Ascending aorta (tissue), 2 donors: Measurements from ENCODE around the gene RASSF8. TPM values are rescaled to one million over a fixed set of nuclear protein-coding genes. Genes with fewer than 3 reads are reported as not detected.

ENCODE experiments used
- DNase-seq, 2 donors: peaks; one replicate each; pipeline ENCODE4 v3.0.0-alpha.2; 2019; ENCODE audit warnings: low spot score in 2 of 2
- H3K27ac ChIP-seq, 2 donors: fragments of 200-600 bp; sonication (generic); one replicate each; pipeline ENCODE4 v1.5.1; 2016 to 2017; ENCODE audit warnings: mild to moderate bottlenecking in 1 of 2
- H3K27me3 ChIP-seq: fragments of 200-600 bp; sonication (generic); one replicate; pipeline ENCODE4 v1.5.1; 2017
- H3K36me3 ChIP-seq, 2 donors: fragments of 200-600 bp; sonication (generic); one replicate each; pipeline ENCODE4 v1.5.1; 2016
- H3K4me1 ChIP-seq, 2 donors: fragments of 200-600 bp; sonication (generic); one replicate each; pipeline ENCODE4 v1.5.1; 2016 to 2017; ENCODE audit warnings: mild to moderate bottlenecking in 1 of 2
- H3K4me3 ChIP-seq, 2 donors: fragments of 200-600 bp; sonication (generic); one replicate each; pipeline ENCODE4 v1.5.1; 2016 to 2017; ENCODE audit warnings: mild to moderate bottlenecking in 1 of 2
- H3K9me3 ChIP-seq, 2 donors: fragments of 200-600 bp; sonication (generic); one replicate each; pipeline ENCODE4 v1.5.1; 2016
- CTCF ChIP-seq, 3 experiments: fragments of 200-600 bp in 2 of 3; fragments of 450-650 bp in 1 of 3; sonication (generic) in 2 of 3; IDR thresholded peaks; one replicate each; pipeline ENCODE4 v1.5.1; 2016 to 2019; ENCODE audit warnings: antibody characterized with exemption in 3 of 3, mild to moderate bottlenecking in 1 of 3, moderate library complexity in 1 of 3
- intact Hi-C: fragments of 100-400 bp; cut with DNase I; formaldehyde crosslinking; loops from one replicate; pipeline ENCODE4 v1.15.1; 2023
- total RNA-seq: library from RNA; depleted of rRNA; stranded (reverse); fragments of >200 nt; gene quantifications from one replicate; pipeline ENCODE4 v1.1.0, GENCODE V29; 2016

Gene RASSF8
- total RNA-seq, 1 donor from 2014 or later: 92.1 TPM

DNA sequence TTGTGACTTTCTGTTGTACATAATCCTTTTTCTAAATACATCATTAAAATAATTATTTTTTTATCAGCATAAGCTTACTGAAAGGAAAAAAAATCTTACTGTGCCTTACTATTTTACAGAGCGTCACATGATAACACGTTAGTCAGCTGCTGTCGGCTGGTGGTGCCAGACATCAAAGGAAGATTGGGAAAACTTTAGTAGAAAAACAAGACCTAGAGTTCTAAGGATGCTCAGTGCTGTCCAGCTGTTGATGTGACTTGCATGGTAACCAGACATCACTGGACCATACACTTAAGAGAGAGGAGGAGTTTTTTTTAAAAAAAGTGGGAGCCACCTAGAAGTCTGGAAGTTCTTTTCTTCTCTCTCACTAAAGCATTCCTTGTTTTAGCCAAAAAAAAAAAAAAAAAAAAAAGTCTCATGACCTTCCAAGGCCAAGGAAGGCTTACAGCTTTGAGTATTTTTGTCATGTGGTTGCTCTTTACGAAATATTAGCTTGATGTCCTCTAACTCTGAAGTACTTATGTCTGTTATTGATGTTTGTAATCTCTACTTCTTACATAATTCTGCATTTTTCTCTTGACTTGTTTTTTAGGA is 4.5 kb downstream of the RASSF8 start:
- no peak for DNase-seq
- no peaks in the 10 kb centered on the region for H3K27me3 ChIP-seq
- intact Hi-C loops: no loop called here
- no peak overlapping the region for H3K4me3 ChIP-seq
- peaks cover 3 to 34% of the 10 kb centered on the region in 2 donors for H3K4me1 ChIP-seq
- no peaks in the 10 kb centered on the region for H3K9me3 ChIP-seq
- no peak overlapping the region for H3K27ac ChIP-seq
- no peak for TF ChIP-seq CTCF (IDR thresholded peaks at IDR 0.05)
- H3K36me3 ChIP-seq: no peaks in the 10 kb centered on the region

DNA sequence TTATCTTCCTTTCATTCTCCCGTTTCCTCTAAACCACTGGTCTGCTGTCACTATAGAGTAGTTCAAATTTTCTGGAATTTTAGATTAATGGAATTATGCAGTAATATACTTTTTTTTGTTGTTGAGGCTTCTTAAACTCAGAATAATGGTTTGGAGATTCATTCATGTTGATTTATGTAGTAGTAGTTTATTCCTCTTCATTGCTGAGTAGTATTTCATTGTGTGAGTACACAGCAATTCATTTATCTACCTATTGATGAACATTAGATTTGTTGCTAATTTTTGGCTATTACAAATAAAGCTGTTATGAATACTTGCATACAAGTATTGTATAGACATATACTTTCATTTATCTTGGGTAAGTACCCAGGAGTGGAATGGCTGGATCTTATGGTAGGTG is 7.2 kb downstream of the RASSF8 start:
- no peak for DNase-seq
- intact Hi-C loops: no loop called here
- H3K9me3 ChIP-seq: no peaks in the 10 kb centered on the region
- H3K4me1 ChIP-seq: peaks cover under 1 to 37% of the 10 kb centered on the region in 2 donors
- no peak overlapping the region for H3K4me3 ChIP-seq
- TF ChIP-seq CTCF (IDR thresholded peaks at IDR 0.05): no peak
- H3K27ac ChIP-seq: no peak overlapping the region
- H3K27me3 ChIP-seq: no peaks in the 10 kb centered on the region
- H3K36me3 ChIP-seq: no peaks in the 10 kb centered on the region

GRCh38 chr12:25970082-25970481 is 11.6 kb downstream of the RASSF8 start:
- TF ChIP-seq CTCF (IDR thresholded peaks at IDR 0.05): no peak
- Histone ChIP-seq H3K36me3 (no peaks in the 10 kb centered on the region), H3K4me1 (peaks cover 0 to 34% of the 10 kb centered on the region in 2 donors), H3K27ac (no peak overlapping the region), H3K9me3 (no peaks in the 10 kb centered on the region), H3K4me3 (no peak overlapping the region), H3K27me3 (no peaks in the 10 kb centered on the region)
- intact Hi-C loops: no loop called here
- DNase-seq: no peak

DNA sequence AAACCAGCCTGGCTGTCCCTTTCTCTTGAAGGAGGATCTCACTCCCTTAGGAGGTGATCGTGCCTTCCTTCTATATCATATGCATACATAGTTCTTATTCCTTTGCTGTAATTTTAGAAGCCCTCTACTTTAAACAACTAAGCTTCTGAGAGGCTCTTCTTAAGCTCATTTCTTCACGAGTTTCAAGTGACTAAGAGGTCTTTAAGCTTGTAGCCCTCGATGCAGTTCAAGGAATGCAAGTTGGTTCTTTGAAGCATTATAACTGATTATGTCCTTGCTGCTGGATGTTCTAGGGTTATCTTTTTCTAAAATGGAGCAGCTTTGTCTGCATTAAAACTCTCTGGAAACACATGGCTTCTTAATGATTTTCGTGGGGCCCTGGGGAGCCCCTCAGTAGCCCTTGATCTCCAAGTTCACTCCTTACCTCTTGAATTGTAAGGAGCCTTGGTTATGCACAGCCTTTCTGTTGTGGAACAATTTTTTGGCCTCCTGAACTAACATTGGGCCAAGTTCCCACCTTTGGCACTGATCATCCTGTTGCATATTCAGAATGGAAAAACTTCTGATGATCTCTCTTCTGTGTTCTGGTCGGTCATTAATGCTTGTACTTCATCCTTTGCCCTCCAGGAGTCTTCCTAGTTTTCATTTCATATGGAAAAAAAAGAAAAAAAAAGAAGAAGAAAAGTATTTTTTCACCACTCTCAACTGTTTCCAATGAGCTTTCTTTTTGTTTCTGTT is 12.6 kb downstream of the RASSF8 start:
- TF ChIP-seq CTCF (IDR thresholded peaks at IDR 0.05): peak; percentile 5 to 40 (median 13)
- peak overlapping the region; percentile 42 to 72 for H3K27ac ChIP-seq
- H3K4me3 ChIP-seq: peak overlapping the region; percentile 32 to 42
- intact Hi-C loops: no loop called here
- H3K9me3 ChIP-seq: no peaks in the 10 kb centered on the region
- no peak for DNase-seq
- peaks cover 0 to 36% of the 10 kb centered on the region in 2 donors for H3K4me1 ChIP-seq
- H3K27me3 ChIP-seq: no peaks in the 10 kb centered on the region
- no peaks in the 10 kb centered on the region for H3K36me3 ChIP-seq

- intact Hi-C loops: no loop called here
- H3K9me3 ChIP-seq: no peaks in the 10 kb centered on the region
- peaks cover 0 to 36% of the 10 kb centered on the region in 2 donors for H3K4me1 ChIP-seq
- H3K36me3 ChIP-seq: no peaks in the 10 kb centered on the region
- peak overlapping the region; percentile 42 to 72 for H3K27ac ChIP-seq
- H3K4me3 ChIP-seq: peak overlapping the region; percentile 32 to 42
- TF ChIP-seq CTCF (IDR thresholded peaks at IDR 0.05): no peak
- no peak for DNase-seq
- H3K27me3 ChIP-seq: no peaks in the 10 kb centered on the region
Observed at GRCh38 chr12:25971654-25972041, 13.2 kb downstream of the RASSF8 start.
